ENCODE measurements around the gene EEF1AKMT3. TPM values are rescaled to one million over a fixed set of nuclear protein-coding genes. Genes with fewer than 3 reads are reported as not detected.
A peak's percentile ranks its signal among the peaks of the same experiment; 100 is the strongest.

The EEF1AKMT3 gene
- total and polyA plus RNA-seq, 7 donors, result 0.62 to 2.0 (median 1.3) TPM

DNA sequence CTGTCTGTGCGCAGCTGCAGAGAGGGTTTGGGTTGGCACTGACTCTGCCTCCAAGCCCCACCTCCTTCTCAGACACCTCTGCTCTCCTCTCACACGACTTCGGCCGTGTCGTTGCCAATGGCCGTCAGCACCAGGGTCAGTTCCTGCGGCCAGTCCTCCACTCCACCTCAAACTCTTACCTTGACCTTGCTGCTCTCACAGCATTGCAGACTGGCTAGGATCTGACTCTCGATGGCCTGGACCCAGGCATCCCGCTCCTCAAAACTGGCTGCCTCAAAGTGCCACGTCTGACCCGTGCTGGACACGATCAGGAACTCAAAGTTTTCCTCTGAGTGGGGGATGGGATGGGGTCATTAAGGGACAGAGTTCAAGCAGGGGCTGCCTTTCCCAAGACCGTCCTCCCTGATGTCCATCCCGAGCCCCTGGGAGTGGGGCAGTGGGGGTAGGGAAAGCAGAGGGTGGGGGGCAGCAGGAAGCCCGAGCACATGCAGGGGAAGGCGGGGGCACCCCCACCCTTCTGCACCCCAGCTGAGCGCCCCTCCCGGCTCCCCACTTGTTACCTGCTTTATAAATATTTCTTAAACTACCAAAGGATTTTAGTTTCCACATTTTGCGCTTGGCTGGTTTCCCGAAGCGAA is 44.5 kb upstream of the EEF1AKMT3 start:
- DNase-seq, result no peak
- intact Hi-C loops (cut with DNase I), result no loop called here
- H3K4me1 ChIP-seq, result peaks cover 6% of the 10 kb centered on the region
- H3K27ac ChIP-seq, result no peak overlapping the region
- no peaks in the 10 kb centered on the region for H3K9me3 ChIP-seq
- WGBS, 3 donors, result 47 to 49% (median 47%) methylated on average over 21 of the region's 21 CpGs
- H3K27me3 ChIP-seq (ENCODE audit: insufficient read depth in 3 of 3, low read length in 2 of 3), result peaks cover 0 to 42% (median 17%) of the 10 kb centered on the region in 3 donors
- no peak overlapping the region for H3K4me3 ChIP-seq
- no peaks in the 10 kb centered on the region for H3K36me3 ChIP-seq (ENCODE audit: insufficient read depth in 1 of 2, low read depth in 1 of 2)
- TF ChIP-seq, protein P1, sequence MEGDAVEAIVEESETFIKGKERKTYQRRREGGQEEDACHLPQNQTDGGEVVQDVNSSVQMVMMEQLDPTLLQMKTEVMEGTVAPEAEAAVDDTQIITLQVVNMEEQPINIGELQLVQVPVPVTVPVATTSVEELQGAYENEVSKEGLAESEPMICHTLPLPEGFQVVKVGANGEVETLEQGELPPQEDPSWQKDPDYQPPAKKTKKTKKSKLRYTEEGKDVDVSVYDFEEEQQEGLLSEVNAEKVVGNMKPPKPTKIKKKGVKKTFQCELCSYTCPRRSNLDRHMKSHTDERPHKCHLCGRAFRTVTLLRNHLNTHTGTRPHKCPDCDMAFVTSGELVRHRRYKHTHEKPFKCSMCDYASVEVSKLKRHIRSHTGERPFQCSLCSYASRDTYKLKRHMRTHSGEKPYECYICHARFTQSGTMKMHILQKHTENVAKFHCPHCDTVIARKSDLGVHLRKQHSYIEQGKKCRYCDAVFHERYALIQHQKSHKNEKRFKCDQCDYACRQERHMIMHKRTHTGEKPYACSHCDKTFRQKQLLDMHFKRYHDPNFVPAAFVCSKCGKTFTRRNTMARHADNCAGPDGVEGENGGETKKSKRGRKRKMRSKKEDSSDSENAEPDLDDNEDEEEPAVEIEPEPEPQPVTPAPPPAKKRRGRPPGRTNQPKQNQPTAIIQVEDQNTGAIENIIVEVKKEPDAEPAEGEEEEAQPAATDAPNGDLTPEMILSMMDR (IDR thresholded peaks at IDR 0.05), result no peak
- ATAC-seq, result peak in 2 of 4 donors; percentile 10 to 11

DNA sequence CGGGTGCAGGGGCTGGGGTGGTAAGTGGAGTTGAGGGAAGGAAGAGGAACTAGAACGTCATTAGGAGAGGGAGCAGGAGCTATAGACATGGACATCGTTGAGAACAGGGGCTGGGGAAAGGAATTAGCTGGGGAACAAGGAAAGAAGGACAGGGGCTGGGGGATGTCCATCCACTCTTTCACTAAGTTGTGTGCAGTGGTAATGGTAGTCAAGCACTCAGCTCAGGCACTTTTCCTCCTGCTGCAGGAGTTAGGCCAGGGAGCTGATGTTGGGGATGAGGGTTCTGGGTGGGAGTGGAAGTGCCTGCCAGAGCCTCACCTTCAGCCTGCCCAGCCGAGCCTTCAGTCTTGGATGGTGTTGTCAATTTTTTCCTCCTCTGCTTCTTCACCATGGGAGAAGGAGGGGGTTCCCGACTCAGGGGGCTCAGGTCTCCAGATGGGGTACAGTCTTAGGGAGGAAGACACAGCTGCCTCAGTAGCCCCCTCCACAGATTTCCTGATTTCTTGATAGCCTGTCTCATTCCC is 43.0 kb upstream of the EEF1AKMT3 start:
- Histone ChIP-seq H3K36me3 (ENCODE audit: insufficient read depth in 1 of 2, low read depth in 1 of 2) (no peaks in the 10 kb centered on the region), H3K9me3 (no peaks in the 10 kb centered on the region), H3K4me3 (no peak overlapping the region), H3K27me3 (ENCODE audit: insufficient read depth in 3 of 3, low read length in 2 of 3) (peaks cover 0 to 46% (median 17%) of the 10 kb centered on the region in 3 donors), H3K4me1 (peaks cover 6% of the 10 kb centered on the region), H3K27ac (no peak overlapping the region)
- TF ChIP-seq, protein P1 (IDR thresholded peaks at IDR 0.05), result no peak
- DNase-seq, result no peak
- intact Hi-C loops (cut with DNase I), result no loop called here
- 44 to 46% (median 45%) methylated on average over 5 of the region's 5 CpGs for WGBS, 3 donors
- ATAC-seq, result no peak

DNA sequence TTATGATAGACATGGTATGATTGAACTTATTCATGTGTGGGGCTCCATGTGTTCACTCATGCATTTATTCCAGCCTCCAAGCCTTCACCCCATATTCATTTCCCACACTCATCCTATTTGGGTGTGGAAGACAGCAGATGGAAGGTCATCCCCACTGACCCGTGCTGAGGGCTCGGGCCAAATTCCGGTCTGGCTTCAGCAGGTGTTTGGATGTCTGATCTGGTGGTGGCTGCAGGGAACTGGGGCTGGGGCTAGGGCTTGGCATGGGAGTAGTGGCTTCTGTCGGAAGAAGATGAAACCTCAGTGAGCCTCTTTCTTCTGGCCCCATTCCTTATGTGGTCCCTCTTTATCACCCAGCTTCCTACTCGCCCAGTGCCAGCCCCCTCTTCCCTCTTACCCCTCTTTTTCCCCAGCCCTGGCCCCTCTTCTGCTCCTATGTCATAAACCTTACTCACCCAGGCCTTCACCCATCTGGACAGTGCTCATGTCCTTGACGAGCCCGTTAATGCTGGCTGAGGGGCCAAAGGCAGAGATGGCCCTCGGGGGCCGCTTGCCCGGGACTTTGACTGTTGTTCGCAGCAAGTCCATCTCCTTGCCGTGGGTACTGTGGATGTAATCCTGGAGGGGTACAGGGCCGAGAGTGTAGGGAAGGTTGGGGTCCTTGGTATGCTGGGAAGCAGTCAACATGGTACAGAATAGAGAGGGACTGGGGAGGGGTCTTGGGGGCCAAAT is 41.9 kb upstream of the EEF1AKMT3 start:
- WGBS, 3 donors, result 67 to 73% (median 68%) methylated on average over 13 of the region's 13 CpGs
- H3K9me3 ChIP-seq, result no peaks in the 10 kb centered on the region

DNA sequence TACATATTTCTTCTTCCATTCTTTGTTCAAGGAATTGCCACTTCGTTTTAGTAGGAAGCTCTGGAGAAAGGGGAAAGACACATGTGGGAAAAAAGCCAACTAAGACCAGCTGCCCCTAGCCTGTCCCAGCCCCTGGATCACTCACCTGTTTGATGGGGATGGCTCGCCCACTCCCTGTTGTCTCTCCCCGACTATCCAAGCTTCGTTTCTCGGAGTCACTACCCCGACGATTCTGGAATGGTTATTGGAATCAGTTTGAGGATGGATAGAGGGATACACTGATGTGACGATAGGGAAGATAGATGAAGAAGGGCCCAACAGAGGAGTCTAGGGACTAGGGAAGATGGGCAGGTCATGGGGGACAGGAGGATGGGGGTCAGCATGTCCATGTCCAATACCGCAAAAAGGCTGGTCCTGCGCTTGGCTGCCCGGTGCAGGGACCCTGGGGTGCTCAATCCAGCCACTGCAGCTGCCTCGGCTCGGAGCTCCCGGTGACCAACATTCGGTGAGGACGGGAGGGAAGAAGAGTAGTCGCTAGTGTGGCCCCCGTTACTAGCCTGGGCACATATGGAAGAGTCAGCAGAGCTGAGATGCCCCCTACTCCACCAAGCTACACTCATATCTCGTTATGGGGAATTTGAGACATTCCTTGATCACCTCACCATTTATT is 40.9 kb upstream of the EEF1AKMT3 start:
- whole genome bisulfite sequencing, 3 donors, result 79 to 87% (median 80%) methylated on average over 19 of the region's 19 CpGs
- peaks cover 0 to 48% (median 14%) of the 10 kb centered on the region in 3 donors for H3K27me3 ChIP-seq (ENCODE audit: insufficient read depth in 3 of 3, low read length in 2 of 3)
- peaks cover 19% of the 10 kb centered on the region for H3K4me1 ChIP-seq
- no peak overlapping the region for H3K27ac ChIP-seq
- no peaks in the 10 kb centered on the region for H3K36me3 ChIP-seq (ENCODE audit: insufficient read depth in 1 of 2, low read depth in 1 of 2)
- ATAC-seq (no peak), DNase-seq (no peak)
- H3K4me3 ChIP-seq, result no peak overlapping the region
- TF ChIP-seq, protein P1 (IDR thresholded peaks at IDR 0.05), result no peak
- intact Hi-C loops (cut with DNase I), result no loop called here
- H3K9me3 ChIP-seq, result no peaks in the 10 kb centered on the region

More for the DNA sequence above, 41.9 kb upstream of the EEF1AKMT3 start:
- peaks cover 0 to 46% (median 14%) of the 10 kb centered on the region in 3 donors for H3K27me3 ChIP-seq (ENCODE audit: insufficient read depth in 3 of 3, low read length in 2 of 3)
- no peak overlapping the region for H3K27ac ChIP-seq
- intact Hi-C loops (cut with DNase I), result no loop called here
- DNase-seq, result no peak
- no peak for ATAC-seq
- H3K4me3 ChIP-seq, result no peak overlapping the region
- H3K36me3 ChIP-seq (ENCODE audit: insufficient read depth in 1 of 2, low read depth in 1 of 2), result no peaks in the 10 kb centered on the region
- TF ChIP-seq, protein P1 (IDR thresholded peaks at IDR 0.05), result no peak
- peaks cover 10% of the 10 kb centered on the region for H3K4me1 ChIP-seq
